Tibial nerve (tissue), 4 donors: ENCODE measurements around the gene SMC3.

Source experiments
- CTCF ChIP-seq, 5 experiments: fragments of 200-600 bp in 3 of 5; fragments of 450-650 bp in 2 of 5; sonication (generic) in 3 of 5; IDR thresholded peaks; one replicate each; pipeline ENCODE4 v1.5.1; 2016 to 2019; ENCODE audit warnings: antibody characterized with exemption in 5 of 5, mild to moderate bottlenecking in 3 of 5, moderate library complexity in 2 of 5
- EP300 ChIP-seq, 2 donors: sonication (generic); formaldehyde crosslinking; IDR thresholded peaks; one replicate each; pipeline ENCODE4 v1.6.1; 2017; ENCODE audit warnings: antibody characterized with exemption in 2 of 2, mild to moderate bottlenecking in 1 of 2
- POLR2A ChIP-seq, 2 donors: fragments of 450-650 bp; IDR thresholded peaks; one replicate each; pipeline ENCODE4 v1.6.1; 2017; ENCODE audit warnings: antibody characterized with exemption in 2 of 2, mild to moderate bottlenecking in 2 of 2, moderate library complexity in 2 of 2

GRCh38 chr10:110568055-110568735 lies 700 bp downstream of the SMC3 start:
- TF ChIP-seq CTCF (IDR thresholded peaks at IDR 0.05) (no peak), EP300 (IDR thresholded peaks at IDR 0.05) (no peak), POLR2A (IDR thresholded peaks at IDR 0.05) (no peak)
